Right lobe of liver (tissue), 4 donors: ENCODE measurements around the gene HOXC10.

ENCODE experiments used
- CTCF ChIP-seq, 4 donors: fragments of 200-600 bp in 3 of 4; fragments of 450-650 bp in 1 of 4; IDR thresholded peaks; one replicate each; pipeline versions ENCODE4 v1.5.1 to v1.8.0; 2016 to 2022; ENCODE audit warnings: antibody characterized with exemption in 4 of 4, mild to moderate bottlenecking in 2 of 4
- POLR2A ChIP-seq: fragments of 450-650 bp; IDR thresholded peaks from one replicate; pipeline ENCODE4 v1.6.1; 2017; ENCODE audit warnings: antibody characterized with exemption, mild to moderate bottlenecking
- donor health status: DM: no; HTN: no; CAD: no.
- donor health status: DM: no; HTN: no; CAD: no.
- donor health status: DM: no; HTN: yes; CAD: no.

GRCh38 chr12:53953831-53954693 lies 30.9 kb upstream of the HOXC10 start:
- TF ChIP-seq CTCF (IDR thresholded peaks at IDR 0.05) (no peak), POLR2A (no peak)
